Measurements from ENCODE around the gene PROSER1.

DNA sequence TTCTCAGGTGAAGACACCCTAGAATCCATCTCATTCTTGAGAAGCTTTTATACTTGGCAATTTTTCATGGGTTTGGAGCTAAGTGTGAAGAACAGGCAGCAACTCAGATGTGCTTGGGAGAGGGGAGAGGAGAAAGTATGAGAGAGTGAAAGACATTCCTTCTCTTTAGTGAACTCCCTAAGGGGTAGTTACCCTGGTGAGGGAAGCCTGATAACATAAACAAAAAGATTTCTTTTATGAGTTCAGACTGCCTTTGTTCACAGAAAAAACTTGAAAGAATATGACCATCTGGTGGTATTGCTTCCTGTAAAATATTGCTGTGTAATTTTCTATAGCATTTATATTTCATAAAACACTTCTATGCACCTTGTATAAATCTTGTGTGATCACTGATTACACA, 47.2 kb downstream of the PROSER1 start, which contains the start of gene STOML3:
- TF ChIP-seq, protein P1, sequence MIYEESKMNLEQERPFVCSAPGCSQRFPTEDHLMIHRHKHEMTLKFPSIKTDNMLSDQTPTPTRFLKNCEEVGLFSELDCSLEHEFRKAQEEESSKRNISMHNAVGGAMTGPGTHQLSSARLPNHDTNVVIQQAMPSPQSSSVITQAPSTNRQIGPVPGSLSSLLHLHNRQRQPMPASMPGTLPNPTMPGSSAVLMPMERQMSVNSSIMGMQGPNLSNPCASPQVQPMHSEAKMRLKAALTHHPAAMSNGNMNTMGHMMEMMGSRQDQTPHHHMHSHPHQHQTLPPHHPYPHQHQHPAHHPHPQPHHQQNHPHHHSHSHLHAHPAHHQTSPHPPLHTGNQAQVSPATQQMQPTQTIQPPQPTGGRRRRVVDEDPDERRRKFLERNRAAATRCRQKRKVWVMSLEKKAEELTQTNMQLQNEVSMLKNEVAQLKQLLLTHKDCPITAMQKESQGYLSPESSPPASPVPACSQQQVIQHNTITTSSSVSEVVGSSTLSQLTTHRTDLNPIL (CRISPR knock-in tag; IDR thresholded peaks at IDR 0.05) = no peak
- TF ChIP-seq, protein P2, sequence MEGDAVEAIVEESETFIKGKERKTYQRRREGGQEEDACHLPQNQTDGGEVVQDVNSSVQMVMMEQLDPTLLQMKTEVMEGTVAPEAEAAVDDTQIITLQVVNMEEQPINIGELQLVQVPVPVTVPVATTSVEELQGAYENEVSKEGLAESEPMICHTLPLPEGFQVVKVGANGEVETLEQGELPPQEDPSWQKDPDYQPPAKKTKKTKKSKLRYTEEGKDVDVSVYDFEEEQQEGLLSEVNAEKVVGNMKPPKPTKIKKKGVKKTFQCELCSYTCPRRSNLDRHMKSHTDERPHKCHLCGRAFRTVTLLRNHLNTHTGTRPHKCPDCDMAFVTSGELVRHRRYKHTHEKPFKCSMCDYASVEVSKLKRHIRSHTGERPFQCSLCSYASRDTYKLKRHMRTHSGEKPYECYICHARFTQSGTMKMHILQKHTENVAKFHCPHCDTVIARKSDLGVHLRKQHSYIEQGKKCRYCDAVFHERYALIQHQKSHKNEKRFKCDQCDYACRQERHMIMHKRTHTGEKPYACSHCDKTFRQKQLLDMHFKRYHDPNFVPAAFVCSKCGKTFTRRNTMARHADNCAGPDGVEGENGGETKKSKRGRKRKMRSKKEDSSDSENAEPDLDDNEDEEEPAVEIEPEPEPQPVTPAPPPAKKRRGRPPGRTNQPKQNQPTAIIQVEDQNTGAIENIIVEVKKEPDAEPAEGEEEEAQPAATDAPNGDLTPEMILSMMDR (IDR thresholded peaks at IDR 0.05 in 2 of 3, conservative IDR thresholded peaks at IDR 0.05 in 1 of 3; ENCODE audit: insufficient read depth in 2 of 3, low read depth in 1 of 3, low read length in 3 of 3) = no peak
- TF ChIP-seq POLR2A (conservative IDR thresholded peaks at IDR 0.05) (no peak), MAZ (CRISPR knock-in tag; conservative IDR thresholded peaks at IDR 0.05 in 1 of 2, IDR thresholded peaks at IDR 0.05 in 1 of 2) (no peak), SMARCA4 (IDR thresholded peaks at IDR 0.05) (no peak), SIN3A (IDR thresholded peaks at IDR 0.05; ENCODE audit: borderline replicate concordance in 2 of 2, control insufficient read depth in 1 of 2, low read depth in 2 of 2, low read length in 2 of 2) (no peak), STAG1 (CRISPR knock-in tag; IDR thresholded peaks at IDR 0.05; ENCODE audit: borderline replicate concordance) (no peak), TAF1 (IDR thresholded peaks at IDR 0.05; ENCODE audit: control insufficient read depth, extremely low read depth, insufficient read depth, low read length, severe bottlenecking) (no peak), NFIC (IDR thresholded peaks at IDR 0.05) (no peak)
- TF ChIP-seq, protein P3, sequence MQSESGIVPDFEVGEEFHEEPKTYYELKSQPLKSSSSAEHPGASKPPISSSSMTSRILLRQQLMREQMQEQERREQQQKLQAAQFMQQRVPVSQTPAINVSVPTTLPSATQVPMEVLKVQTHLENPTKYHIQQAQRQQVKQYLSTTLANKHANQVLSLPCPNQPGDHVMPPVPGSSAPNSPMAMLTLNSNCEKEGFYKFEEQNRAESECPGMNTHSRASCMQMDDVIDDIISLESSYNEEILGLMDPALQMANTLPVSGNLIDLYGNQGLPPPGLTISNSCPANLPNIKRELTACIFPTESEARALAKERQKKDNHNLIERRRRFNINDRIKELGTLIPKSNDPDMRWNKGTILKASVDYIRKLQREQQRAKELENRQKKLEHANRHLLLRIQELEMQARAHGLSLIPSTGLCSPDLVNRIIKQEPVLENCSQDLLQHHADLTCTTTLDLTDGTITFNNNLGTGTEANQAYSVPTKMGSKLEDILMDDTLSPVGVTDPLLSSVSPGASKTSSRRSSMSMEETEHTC (IDR thresholded peaks at IDR 0.05) = no peak
- TF ChIP-seq, protein P4, sequence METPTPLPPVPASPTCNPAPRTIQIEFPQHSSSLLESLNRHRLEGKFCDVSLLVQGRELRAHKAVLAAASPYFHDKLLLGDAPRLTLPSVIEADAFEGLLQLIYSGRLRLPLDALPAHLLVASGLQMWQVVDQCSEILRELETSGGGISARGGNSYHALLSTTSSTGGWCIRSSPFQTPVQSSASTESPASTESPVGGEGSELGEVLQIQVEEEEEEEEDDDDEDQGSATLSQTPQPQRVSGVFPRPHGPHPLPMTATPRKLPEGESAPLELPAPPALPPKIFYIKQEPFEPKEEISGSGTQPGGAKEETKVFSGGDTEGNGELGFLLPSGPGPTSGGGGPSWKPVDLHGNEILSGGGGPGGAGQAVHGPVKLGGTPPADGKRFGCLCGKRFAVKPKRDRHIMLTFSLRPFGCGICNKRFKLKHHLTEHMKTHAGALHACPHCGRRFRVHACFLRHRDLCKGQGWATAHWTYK (CRISPR knock-in tag; IDR thresholded peaks at IDR 0.05) = no peak
